ENCODE measurements around the gene NPIPB9.
"Not testable (repeated sequence)": the region's sequence is repeated elsewhere in the genome, so short reads cannot be mapped to it uniquely, and the experiment has no call there.

DNA sequence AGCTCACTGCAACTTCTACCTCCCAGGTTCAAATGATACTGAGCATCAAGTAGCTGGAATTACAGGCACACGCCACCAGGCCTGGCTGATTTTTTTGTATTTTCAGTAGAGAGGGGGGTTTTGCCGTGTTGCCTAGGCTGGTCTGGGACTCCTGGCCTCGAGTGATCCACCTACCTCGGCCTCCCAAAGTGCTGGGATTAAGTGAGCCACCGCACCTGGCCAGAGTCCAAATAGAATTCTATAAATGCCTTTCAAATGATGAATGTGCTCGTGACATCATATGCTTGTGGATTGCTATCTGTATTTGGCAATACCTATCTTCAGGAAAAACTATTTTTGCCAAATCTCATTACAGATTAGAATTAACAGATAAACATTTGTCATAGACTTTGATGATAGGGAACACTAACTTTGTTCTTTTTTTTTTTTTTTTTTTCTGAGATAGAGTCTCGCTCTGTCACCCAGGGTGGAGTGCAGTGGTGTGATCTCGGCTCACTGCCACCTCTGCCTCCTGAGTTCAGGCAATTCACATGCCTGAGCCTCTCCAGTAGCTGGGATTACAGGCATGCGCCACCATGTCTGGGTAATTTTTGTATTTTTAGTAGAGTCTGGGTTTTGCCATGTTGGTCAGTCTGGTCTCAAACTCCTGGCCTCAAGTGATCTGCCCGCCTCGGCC, 56.0 kb downstream of the NPIPB9 start:
- TF ChIP-seq, protein P1, sequence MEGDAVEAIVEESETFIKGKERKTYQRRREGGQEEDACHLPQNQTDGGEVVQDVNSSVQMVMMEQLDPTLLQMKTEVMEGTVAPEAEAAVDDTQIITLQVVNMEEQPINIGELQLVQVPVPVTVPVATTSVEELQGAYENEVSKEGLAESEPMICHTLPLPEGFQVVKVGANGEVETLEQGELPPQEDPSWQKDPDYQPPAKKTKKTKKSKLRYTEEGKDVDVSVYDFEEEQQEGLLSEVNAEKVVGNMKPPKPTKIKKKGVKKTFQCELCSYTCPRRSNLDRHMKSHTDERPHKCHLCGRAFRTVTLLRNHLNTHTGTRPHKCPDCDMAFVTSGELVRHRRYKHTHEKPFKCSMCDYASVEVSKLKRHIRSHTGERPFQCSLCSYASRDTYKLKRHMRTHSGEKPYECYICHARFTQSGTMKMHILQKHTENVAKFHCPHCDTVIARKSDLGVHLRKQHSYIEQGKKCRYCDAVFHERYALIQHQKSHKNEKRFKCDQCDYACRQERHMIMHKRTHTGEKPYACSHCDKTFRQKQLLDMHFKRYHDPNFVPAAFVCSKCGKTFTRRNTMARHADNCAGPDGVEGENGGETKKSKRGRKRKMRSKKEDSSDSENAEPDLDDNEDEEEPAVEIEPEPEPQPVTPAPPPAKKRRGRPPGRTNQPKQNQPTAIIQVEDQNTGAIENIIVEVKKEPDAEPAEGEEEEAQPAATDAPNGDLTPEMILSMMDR (IDR thresholded peaks at IDR 0.05), result not testable (repeated sequence)
- TF ChIP-seq, protein P2, sequence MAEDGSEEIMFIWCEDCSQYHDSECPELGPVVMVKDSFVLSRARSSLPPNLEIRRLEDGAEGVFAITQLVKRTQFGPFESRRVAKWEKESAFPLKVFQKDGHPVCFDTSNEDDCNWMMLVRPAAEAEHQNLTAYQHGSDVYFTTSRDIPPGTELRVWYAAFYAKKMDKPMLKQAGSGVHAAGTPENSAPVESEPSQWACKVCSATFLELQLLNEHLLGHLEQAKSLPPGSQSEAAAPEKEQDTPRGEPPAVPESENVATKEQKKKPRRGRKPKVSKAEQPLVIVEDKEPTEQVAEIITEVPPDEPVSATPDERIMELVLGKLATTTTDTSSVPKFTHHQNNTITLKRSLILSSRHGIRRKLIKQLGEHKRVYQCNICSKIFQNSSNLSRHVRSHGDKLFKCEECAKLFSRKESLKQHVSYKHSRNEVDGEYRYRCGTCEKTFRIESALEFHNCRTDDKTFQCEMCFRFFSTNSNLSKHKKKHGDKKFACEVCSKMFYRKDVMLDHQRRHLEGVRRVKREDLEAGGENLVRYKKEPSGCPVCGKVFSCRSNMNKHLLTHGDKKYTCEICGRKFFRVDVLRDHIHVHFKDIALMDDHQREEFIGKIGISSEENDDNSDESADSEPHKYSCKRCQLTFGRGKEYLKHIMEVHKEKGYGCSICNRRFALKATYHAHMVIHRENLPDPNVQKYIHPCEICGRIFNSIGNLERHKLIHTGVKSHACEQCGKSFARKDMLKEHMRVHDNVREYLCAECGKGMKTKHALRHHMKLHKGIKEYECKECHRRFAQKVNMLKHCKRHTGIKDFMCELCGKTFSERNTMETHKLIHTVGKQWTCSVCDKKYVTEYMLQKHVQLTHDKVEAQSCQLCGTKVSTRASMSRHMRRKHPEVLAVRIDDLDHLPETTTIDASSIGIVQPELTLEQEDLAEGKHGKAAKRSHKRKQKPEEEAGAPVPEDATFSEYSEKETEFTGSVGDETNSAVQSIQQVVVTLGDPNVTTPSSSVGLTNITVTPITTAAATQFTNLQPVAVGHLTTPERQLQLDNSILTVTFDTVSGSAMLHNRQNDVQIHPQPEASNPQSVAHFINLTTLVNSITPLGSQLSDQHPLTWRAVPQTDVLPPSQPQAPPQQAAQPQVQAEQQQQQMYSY (CRISPR knock-in tag; IDR thresholded peaks at IDR 0.05), result not testable (repeated sequence)
- TF ChIP-seq, protein P3, sequence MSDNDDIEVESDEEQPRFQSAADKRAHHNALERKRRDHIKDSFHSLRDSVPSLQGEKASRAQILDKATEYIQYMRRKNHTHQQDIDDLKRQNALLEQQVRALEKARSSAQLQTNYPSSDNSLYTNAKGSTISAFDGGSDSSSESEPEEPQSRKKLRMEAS (CRISPR knock-in tag; IDR thresholded peaks at IDR 0.05), result not testable (repeated sequence)
- TF ChIP-seq ELF4 (CRISPR knock-in tag; IDR thresholded peaks at IDR 0.05; ENCODE audit: low read depth); KAT7 (CRISPR knock-in tag; IDR thresholded peaks at IDR 0.05; ENCODE audit: borderline replicate concordance); ATF1 (CRISPR knock-in tag; IDR thresholded peaks at IDR 0.05); ZNF121 (CRISPR knock-in tag; IDR thresholded peaks at IDR 0.05): not testable (repeated sequence)
- TF ChIP-seq, protein P4, sequence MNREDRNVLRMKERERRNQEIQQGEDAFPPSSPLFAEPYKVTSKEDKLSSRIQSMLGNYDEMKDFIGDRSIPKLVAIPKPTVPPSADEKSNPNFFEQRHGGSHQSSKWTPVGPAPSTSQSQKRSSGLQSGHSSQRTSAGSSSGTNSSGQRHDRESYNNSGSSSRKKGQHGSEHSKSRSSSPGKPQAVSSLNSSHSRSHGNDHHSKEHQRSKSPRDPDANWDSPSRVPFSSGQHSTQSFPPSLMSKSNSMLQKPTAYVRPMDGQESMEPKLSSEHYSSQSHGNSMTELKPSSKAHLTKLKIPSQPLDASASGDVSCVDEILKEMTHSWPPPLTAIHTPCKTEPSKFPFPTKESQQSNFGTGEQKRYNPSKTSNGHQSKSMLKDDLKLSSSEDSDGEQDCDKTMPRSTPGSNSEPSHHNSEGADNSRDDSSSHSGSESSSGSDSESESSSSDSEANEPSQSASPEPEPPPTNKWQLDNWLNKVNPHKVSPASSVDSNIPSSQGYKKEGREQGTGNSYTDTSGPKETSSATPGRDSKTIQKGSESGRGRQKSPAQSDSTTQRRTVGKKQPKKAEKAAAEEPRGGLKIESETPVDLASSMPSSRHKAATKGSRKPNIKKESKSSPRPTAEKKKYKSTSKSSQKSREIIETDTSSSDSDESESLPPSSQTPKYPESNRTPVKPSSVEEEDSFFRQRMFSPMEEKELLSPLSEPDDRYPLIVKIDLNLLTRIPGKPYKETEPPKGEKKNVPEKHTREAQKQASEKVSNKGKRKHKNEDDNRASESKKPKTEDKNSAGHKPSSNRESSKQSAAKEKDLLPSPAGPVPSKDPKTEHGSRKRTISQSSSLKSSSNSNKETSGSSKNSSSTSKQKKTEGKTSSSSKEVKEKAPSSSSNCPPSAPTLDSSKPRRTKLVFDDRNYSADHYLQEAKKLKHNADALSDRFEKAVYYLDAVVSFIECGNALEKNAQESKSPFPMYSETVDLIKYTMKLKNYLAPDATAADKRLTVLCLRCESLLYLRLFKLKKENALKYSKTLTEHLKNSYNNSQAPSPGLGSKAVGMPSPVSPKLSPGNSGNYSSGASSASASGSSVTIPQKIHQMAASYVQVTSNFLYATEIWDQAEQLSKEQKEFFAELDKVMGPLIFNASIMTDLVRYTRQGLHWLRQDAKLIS (CRISPR knock-in tag; IDR thresholded peaks at IDR 0.05; ENCODE audit: borderline replicate concordance), result not testable (repeated sequence)
- TF ChIP-seq, protein P5, sequence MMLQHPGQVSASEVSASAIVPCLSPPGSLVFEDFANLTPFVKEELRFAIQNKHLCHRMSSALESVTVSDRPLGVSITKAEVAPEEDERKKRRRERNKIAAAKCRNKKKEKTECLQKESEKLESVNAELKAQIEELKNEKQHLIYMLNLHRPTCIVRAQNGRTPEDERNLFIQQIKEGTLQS (CRISPR knock-in tag; conservative IDR thresholded peaks at IDR 0.05), result not testable (repeated sequence)

All from WTC11 (cell line).